A549 (cell line): ENCODE results near the gene TDRD1. TPM values are rescaled to one million over a fixed set of nuclear protein-coding genes. Genes with fewer than 3 reads are reported as not detected.

Source experiments
- ATAC-seq, 2 experiments: fragments of 200-7000 bp in 1 of 2; fragments of >200 bp in 1 of 2; cut with Nextera tagmentation in 1 of 2; cut with Tn5 transposase in 1 of 2; 3 replicates each; pipeline versions ENCODE4 v1.8.0 to v1.9.1; 2018 to 2020; ENCODE audit warnings: mild to moderate bottlenecking in 1 of 2, moderate library complexity in 1 of 2
- CTCF ChIA-PET: fragments of 300-600 bp; sonication (Branson Sonifier 250); formaldehyde crosslinking; extraction: SDS; loops from one replicate; lab custom pipeline; 2021; ENCODE audit warnings: antibody characterized with exemption, inconsistent platforms; lab: Yijun Ruan, JAX
- POLR2A ChIA-PET: fragments of 350-600 bp; formaldehyde crosslinking; extraction: SDS; loops from one replicate; lab custom pipeline; 2021; ENCODE audit warnings: antibody characterized with exemption, inconsistent platforms; lab: Yijun Ruan, JAX
- DNase-seq, 2 experiments: peaks; one replicate each; pipeline versions ENCODE4 v3.0.0 to v3.0.0-alpha.2; 2011 to 2016; ENCODE audit warnings: low read depth in 1 of 2, low spot score in 1 of 2
- FAIRE-seq: peaks from 2 replicates; lab custom pipeline; 2011; peaks lifted over from hg19 to GRCh38; lab: Jason Lieb, UNC
- H3K27ac ChIP-seq, 2 experiments: fragments of >200 bp; sonication (Bioruptor Twin); formaldehyde crosslinking; 3 replicates each; pipeline ENCODE4 v1.5.1; 2016 to 2017
- H3K4me1 ChIP-seq: fragments of >200 bp; sonication (Bioruptor Twin); formaldehyde crosslinking; 3 replicates; pipeline ENCODE4 v1.6.1; 2016
- H3K4me2 ChIP-seq: fragments of >200 bp; sonication (Bioruptor Twin); formaldehyde crosslinking; 3 replicates; pipeline ENCODE4 v1.6.1; 2016
- H3K4me3 ChIP-seq: fragments of >200 bp; sonication (Bioruptor Twin); formaldehyde crosslinking; 3 replicates; pipeline ENCODE4 v1.5.1; 2016
- H3K9me3 ChIP-seq: fragments of >200 bp; sonication (Bioruptor Twin); formaldehyde crosslinking; 3 replicates; pipeline ENCODE4 v1.6.1; 2016
- BHLHE40 ChIP-seq: IDR thresholded peaks from 2 replicates; pipeline ENCODE4 v1.6.1; 2012; ENCODE audit warnings: low read depth, low read length, inconsistent platforms
- CBX2 ChIP-seq: fragments of 200-600 bp; sonication (generic); IDR thresholded peaks from 2 replicates; pipeline ENCODE4 v1.6.1; 2016; ENCODE audit warnings: low read depth, mild to moderate bottlenecking, borderline replicate concordance
- CHD2 ChIP-seq: fragments of 150-350 bp; IDR thresholded peaks from 2 replicates; pipeline ENCODE4 v1.6.1; 2014; ENCODE audit warnings: low read length; ENCODE audit not compliant: partially characterized antibody
- CHD4 ChIP-seq: fragments of 200-600 bp; sonication (generic); IDR thresholded peaks from 2 replicates; pipeline ENCODE4 v1.6.1; 2016; ENCODE audit warnings: antibody characterized with exemption, mild to moderate bottlenecking, borderline replicate concordance
- EHF ChIP-seq: fragments of 250-450 bp; sonication (Bioruptor Pico); IDR thresholded peaks from 2 replicates; pipeline ENCODE4 v1.5.0; 2020; ENCODE audit warnings: mild to moderate bottlenecking
- FOSL2 ChIP-seq, 2 experiments: fragments of 450-650 bp in 1 of 2; fragments of >200 bp in 1 of 2; sonication (Bioruptor Twin) in 1 of 2; formaldehyde crosslinking; IDR thresholded peaks; 2 replicates each; pipeline versions ENCODE4 v1.5.0 to v1.6.1; 2016 to 2020; ENCODE audit warnings: mild to moderate bottlenecking in 1 of 2, moderate library complexity in 1 of 2
- FOXS1 ChIP-seq: fragments of 250-450 bp; sonication (Bioruptor Pico); IDR thresholded peaks from 2 replicates; pipeline ENCODE4 v1.5.0; 2020; ENCODE audit warnings: mild to moderate bottlenecking, moderate library complexity
- JUN ChIP-seq, 2 experiments: fragments of >200 bp; sonication (Bioruptor Twin); formaldehyde crosslinking; IDR thresholded peaks; 2 replicates in 1 of 2; 3 replicates in 1 of 2; pipeline ENCODE4 v1.6.1; 2016 to 2017
- JUNB ChIP-seq: fragments of >200 bp; sonication (Bioruptor Twin); formaldehyde crosslinking; IDR thresholded peaks from 2 replicates; pipeline ENCODE4 v1.6.1; 2016
- KDM5A ChIP-seq: fragments of 200-600 bp; sonication (generic); IDR thresholded peaks from 2 replicates; pipeline ENCODE4 v1.6.1; 2016; ENCODE audit warnings: antibody characterized with exemption, mild to moderate bottlenecking
- MAFK ChIP-seq: fragments of 450-650 bp; IDR thresholded peaks from 2 replicates; pipeline ENCODE4 v1.6.1; 2014; ENCODE audit not compliant: partially characterized antibody
- MAZ ChIP-seq: fragments of 150-350 bp; IDR thresholded peaks from 2 replicates; pipeline ENCODE4 v1.6.1; 2014; ENCODE audit warnings: antibody characterized with exemption, low read depth, low read length, borderline replicate concordance
- MYC ChIP-seq: IDR thresholded peaks from 2 replicates; pipeline ENCODE4 v1.6.1; 2012; ENCODE audit warnings: mild to moderate bottlenecking, inconsistent platforms, low read length, improper control_type of control experiment, borderline replicate concordance
- NFE2L2 ChIP-seq: fragments of 150-350 bp; conservative IDR thresholded peaks from 2 replicates; pipeline ENCODE4 v1.6.1; 2014; ENCODE audit warnings: low read length
- NPAS2 ChIP-seq: fragments of 250-450 bp; sonication (Bioruptor Pico); IDR thresholded peaks from 2 replicates; pipeline ENCODE4 v1.8.0; 2022; ENCODE audit warnings: mild to moderate bottlenecking, moderate library complexity, borderline replicate concordance
- PHF8 ChIP-seq: fragments of 200-600 bp; sonication (generic); IDR thresholded peaks from 2 replicates; pipeline ENCODE4 v1.6.1; 2016; ENCODE audit warnings: low read depth, mild to moderate bottlenecking, antibody characterized with exemption, moderate library complexity, borderline replicate concordance
- POLR2AphosphoS2 ChIP-seq: conservative IDR thresholded peaks from 2 replicates; pipeline ENCODE4 v1.6.1; 2012; ENCODE audit warnings: low read length, improper control_type of control experiment, inconsistent platforms
- RCOR1 ChIP-seq: fragments of 150-350 bp; IDR thresholded peaks from 2 replicates; pipeline ENCODE4 v1.6.1; 2014; ENCODE audit warnings: antibody characterized with exemption, low read length, low read depth
- SMC3 ChIP-seq: fragments of >200 bp; sonication (Bioruptor Twin); formaldehyde crosslinking; IDR thresholded peaks from 3 replicates; pipeline ENCODE4 v1.6.1; 2018; ENCODE audit warnings: inconsistent platforms
- SREBF2 ChIP-seq: fragments of 450-650 bp; IDR thresholded peaks from 2 replicates; pipeline ENCODE4 v1.6.1; 2014; ENCODE audit warnings: mild to moderate bottlenecking, moderate library complexity
- ZNF302 ChIP-seq: fragments of 250-450 bp; sonication (Bioruptor Pico); IDR thresholded peaks from 2 replicates; pipeline ENCODE4 v1.9.0; 2021; ENCODE audit warnings: inconsistent platforms, mild to moderate bottlenecking, moderate library complexity
- ZSCAN20 ChIP-seq: fragments of 250-450 bp; sonication (Bioruptor Pico); IDR thresholded peaks from 2 replicates; pipeline ENCODE4 v1.8.0; 2022; ENCODE audit warnings: mild to moderate bottlenecking, moderate library complexity
- WGBS: methylation state at CpG from one replicate; pipeline ENCODE4 v1.1.6; 2017; ENCODE audit errors: missing lambda C conversion rate; 5-methylcytosine and 5-hydroxymethylcytosine counted together
- polyA plus RNA-seq, 4 experiments: library from polyadenylated mRNA; depleted of rRNA in 3 of 4; stranded (reverse); fragments of >200 nt; fragmentation: RNase III in 1 of 4; extraction: RNeasy Plus Mini Kit Qiagen cat#74134 plus additional on column Dnase treatment in 1 of 4; gene quantifications; 2 replicates in 3 of 4; 3 replicates in 1 of 4; pipeline ENCODE4 v1.2.3, GENCODE V29; 2011 to 2017
- TF ChIP-seq, protein P1 (sequence below): IDR thresholded peaks from 2 replicates; pipeline ENCODE4 v1.6.1; 2012; ENCODE audit warnings: low read depth, borderline replicate concordance
- TF ChIP-seq, protein P2 (sequence below): fragments of >200 bp; sonication (Bioruptor Twin); formaldehyde crosslinking; IDR thresholded peaks from 3 replicates; pipeline ENCODE4 v1.6.1; 2016
- TF ChIP-seq, protein P3 (sequence below): fragments of >200 bp; sonication (Bioruptor Twin); formaldehyde crosslinking; IDR thresholded peaks from 3 replicates; pipeline ENCODE4 v1.5.1; 2016
- TF ChIP-seq, protein P4 (sequence below): fragments of >200 bp; sonication (Bioruptor Twin); formaldehyde crosslinking; IDR thresholded peaks from 2 replicates; pipeline ENCODE4 v1.6.1; 2016
- TF ChIP-seq, protein P5 (sequence below): IDR thresholded peaks from 2 replicates; pipeline ENCODE4 v1.6.1; 2012

TDRD1 gene
- polyA plus RNA-seq, 2 of the 4 experiments (the other 2 are of a cell fraction): not detected

DNA sequence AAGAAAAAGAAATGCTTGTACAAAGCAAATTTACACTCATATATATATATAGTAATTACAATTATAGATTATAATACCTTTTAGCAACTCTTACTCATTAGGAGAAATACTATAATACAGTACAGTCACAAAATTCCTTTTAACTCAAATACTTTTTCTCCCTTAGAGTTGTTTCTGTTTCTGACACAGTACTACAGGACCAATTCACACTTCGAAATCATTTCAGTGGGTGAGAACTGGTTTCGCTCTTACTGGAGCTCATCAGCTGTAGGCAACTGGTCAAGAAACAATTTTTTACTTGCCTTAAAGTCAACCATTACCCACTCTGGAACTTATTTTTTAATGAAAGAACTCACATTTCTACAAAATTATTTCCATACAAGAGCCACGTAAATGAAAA is 11.2 kb upstream of the TDRD1 start:
- no peak overlapping the region for H3K4me3 ChIP-seq
- no peak for DNase-seq
- H3K9me3 ChIP-seq: peaks cover 9% of the 10 kb centered on the region; the same call in 2 of the 3 replicates
- 96% methylated on average over 3 of the region's 3 CpGs for WGBS
- TF ChIP-seq MYC (no peak), JUNB (no peak), FOXS1 (no peak), RCOR1 (no peak), NPAS2 (CRISPR knock-in tag) (no peak), PHF8 (no peak), CHD4 (no peak), SREBF2 (no peak), ZNF302 (no peak), SMC3 (no peak)
- TF ChIP-seq, protein P1, sequence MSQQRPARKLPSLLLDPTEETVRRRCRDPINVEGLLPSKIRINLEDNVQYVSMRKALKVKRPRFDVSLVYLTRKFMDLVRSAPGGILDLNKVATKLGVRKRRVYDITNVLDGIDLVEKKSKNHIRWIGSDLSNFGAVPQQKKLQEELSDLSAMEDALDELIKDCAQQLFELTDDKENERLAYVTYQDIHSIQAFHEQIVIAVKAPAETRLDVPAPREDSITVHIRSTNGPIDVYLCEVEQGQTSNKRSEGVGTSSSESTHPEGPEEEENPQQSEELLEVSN: no peak
- TF ChIP-seq, protein P2, sequence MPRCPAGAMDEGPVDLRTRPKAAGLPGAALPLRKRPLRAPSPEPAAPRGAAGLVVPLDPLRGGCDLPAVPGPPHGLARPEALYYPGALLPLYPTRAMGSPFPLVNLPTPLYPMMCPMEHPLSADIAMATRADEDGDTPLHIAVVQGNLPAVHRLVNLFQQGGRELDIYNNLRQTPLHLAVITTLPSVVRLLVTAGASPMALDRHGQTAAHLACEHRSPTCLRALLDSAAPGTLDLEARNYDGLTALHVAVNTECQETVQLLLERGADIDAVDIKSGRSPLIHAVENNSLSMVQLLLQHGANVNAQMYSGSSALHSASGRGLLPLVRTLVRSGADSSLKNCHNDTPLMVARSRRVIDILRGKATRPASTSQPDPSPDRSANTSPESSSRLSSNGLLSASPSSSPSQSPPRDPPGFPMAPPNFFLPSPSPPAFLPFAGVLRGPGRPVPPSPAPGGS: no peak
- TF ChIP-seq, protein P3, sequence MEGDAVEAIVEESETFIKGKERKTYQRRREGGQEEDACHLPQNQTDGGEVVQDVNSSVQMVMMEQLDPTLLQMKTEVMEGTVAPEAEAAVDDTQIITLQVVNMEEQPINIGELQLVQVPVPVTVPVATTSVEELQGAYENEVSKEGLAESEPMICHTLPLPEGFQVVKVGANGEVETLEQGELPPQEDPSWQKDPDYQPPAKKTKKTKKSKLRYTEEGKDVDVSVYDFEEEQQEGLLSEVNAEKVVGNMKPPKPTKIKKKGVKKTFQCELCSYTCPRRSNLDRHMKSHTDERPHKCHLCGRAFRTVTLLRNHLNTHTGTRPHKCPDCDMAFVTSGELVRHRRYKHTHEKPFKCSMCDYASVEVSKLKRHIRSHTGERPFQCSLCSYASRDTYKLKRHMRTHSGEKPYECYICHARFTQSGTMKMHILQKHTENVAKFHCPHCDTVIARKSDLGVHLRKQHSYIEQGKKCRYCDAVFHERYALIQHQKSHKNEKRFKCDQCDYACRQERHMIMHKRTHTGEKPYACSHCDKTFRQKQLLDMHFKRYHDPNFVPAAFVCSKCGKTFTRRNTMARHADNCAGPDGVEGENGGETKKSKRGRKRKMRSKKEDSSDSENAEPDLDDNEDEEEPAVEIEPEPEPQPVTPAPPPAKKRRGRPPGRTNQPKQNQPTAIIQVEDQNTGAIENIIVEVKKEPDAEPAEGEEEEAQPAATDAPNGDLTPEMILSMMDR: no peak
- TF ChIP-seq, protein P4, sequence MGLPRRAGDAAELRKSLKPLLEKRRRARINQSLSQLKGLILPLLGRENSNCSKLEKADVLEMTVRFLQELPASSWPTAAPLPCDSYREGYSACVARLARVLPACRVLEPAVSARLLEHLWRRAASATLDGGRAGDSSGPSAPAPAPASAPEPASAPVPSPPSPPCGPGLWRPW: no peak
- TF ChIP-seq, protein P5, sequence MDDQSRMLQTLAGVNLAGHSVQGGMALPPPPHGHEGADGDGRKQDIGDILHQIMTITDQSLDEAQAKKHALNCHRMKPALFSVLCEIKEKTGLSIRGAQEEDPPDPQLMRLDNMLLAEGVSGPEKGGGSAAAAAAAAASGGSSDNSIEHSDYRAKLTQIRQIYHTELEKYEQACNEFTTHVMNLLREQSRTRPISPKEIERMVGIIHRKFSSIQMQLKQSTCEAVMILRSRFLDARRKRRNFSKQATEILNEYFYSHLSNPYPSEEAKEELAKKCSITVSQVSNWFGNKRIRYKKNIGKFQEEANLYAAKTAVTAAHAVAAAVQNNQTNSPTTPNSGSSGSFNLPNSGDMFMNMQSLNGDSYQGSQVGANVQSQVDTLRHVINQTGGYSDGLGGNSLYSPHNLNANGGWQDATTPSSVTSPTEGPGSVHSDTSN: no peak
- H3K27ac ChIP-seq: no peak overlapping the region
- FAIRE-seq: no peak
- no peak for ATAC-seq
- POLR2A ChIA-PET: interaction anchor here (0.7 kb wide), 1 partner anchor 1616 kb away, joined by 5 read pairs; no protein-coding TSS in a partner anchor
- H3K4me1 ChIP-seq: peaks cover 9% of the 10 kb centered on the region; the same call in 1 of the 3 replicates
- H3K4me2 ChIP-seq: no peak overlapping the region
- CTCF ChIA-PET: no interaction called here

DNA sequence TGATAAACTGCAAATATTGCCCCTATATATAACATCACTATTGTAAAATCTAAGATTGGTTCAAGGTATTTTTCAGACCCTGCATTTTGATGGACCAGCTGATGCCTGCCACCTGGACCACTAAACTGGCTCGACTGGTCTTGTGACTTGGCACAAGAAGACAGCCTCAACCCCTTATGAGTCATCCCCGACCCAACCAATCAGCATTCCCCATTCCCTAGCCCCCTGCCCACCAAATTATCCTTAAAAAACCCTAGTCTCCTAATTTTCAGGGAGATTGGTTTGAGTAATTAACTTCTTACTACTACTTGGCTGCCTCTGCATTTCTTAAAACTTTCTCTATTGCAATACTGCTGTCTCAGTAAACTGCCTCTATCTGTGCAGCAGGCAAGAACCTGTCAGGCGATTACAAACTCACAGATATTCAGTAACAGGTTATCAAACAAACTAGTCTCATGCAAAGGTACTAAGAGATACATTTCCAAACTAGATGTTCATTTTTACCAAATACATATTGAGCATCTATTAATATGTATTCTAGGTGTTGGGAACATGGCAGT is 10.6 kb upstream of the TDRD1 start:
- peaks cover 11% of the 10 kb centered on the region; the same call in 1 of the 3 replicates for H3K4me1 ChIP-seq
- no peak overlapping the region for H3K4me3 ChIP-seq
- H3K4me2 ChIP-seq: no peak overlapping the region
- DNase-seq (no peak), FAIRE-seq (no peak), ATAC-seq (no peak)
- POLR2A ChIA-PET: no interaction called here
- TF ChIP-seq MAFK (no peak), FOSL2 (IDR thresholded peaks at IDR 0.05) (no peak), FOSL2 (CRISPR knock-in tag; IDR thresholded peaks at IDR 0.05) (peak; percentile 52; the same call in 1 of the 2 replicates)
- CTCF ChIA-PET: no interaction called here
- no peak overlapping the region for H3K27ac ChIP-seq
- 90% methylated on average over 3 of the region's 3 CpGs for WGBS
- H3K9me3 ChIP-seq: peaks cover 9% of the 10 kb centered on the region; the same call in 2 of the 3 replicates

DNA sequence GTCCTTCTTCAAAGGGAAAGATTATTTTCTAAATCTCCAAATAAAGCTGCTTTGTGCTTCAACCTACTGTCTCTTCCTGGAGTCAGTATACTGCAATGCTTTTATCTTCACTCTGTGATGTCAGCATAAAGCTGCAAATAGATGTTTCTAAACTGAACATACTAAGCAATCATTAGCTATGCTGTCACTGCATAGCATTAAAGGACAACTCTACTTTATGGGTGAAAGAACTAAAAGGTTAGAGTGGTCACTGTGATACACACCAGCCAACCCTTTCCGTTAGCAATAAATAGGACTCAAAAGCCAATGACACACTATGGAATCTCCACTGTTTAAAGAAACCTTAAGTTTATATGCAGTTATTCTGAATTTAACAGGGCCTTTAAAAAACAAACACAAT is 6.9 kb upstream of the TDRD1 start:
- 77% methylated on average over 1 of the region's 1 CpG for WGBS
- ATAC-seq (no peak), DNase-seq (no peak), FAIRE-seq (no peak)
- Histone ChIP-seq H3K27ac (no peak overlapping the region), H3K9me3 (peaks cover 9% of the 10 kb centered on the region; the same call in 2 of the 3 replicates), H3K4me3 (no peak overlapping the region), H3K4me2 (peak overlapping the region; percentile 83), H3K4me1 (peaks cover 18% of the 10 kb centered on the region; the same call in 1 of the 3 replicates)
- CTCF ChIA-PET: no interaction called here
- POLR2A ChIA-PET: no interaction called here
- TF ChIP-seq EHF (CRISPR knock-in tag) (no peak), SREBF2 (no peak), NFE2L2 (no peak), CHD2 (no peak), PHF8 (no peak), BHLHE40 (no peak), ZSCAN20 (CRISPR knock-in tag) (no peak), MAZ (no peak), CBX2 (no peak), JUN (IDR thresholded peaks at IDR 0.05) (no peak), POLR2AphosphoS2 (no peak), SMC3 (no peak), KDM5A (no peak)
- TF ChIP-seq, protein P1: no peak
